ENCODE measurements around the gene HOXB2.

GRCh38 chr17:48553826-48554225, 8.9 kb upstream of the HOXB2 start:
- TF ChIP-seq CTCF (conservative IDR thresholded peaks at IDR 0.05 in 1 of 2, IDR thresholded peaks at IDR 0.05 in 1 of 2; ENCODE audit: low read depth in 1 of 2, low read length in 2 of 2) (no peak), EZH2 (IDR thresholded peaks at IDR 0.05; ENCODE audit: low read length, missing control alignments) (no peak)
